Natural killer cell (primary cell): Measurements from ENCODE around the gene TAF7L. TPM values are rescaled to one million over a fixed set of nuclear protein-coding genes. Genes with fewer than 3 reads are reported as not detected.

ENCODE experiments used
- ATAC-seq, 3 donors: fragments of 150-1000 bp in 2 of 3; fragments of 200-7000 bp in 1 of 3; cut with Tn5 transposase; 1 replicate in 1 of 3; 2 replicates in 2 of 3; pipeline ENCODE4 v1.10.0; 2021; ENCODE audit warnings: mild to moderate bottlenecking in 2 of 3, moderate library complexity in 2 of 3
- DNase-seq, 2 donors: peaks; one replicate each; pipeline versions ENCODE4 v3.0.0 to v3.0.0-alpha.2; 2013 to 2021; ENCODE audit warnings: mixed read lengths in 1 of 2
- H3K27ac ChIP-seq: one replicate; pipeline ENCODE4 v1.5.1; 2013; ENCODE audit warnings: mild to moderate bottlenecking, low read length
- H3K27me3 ChIP-seq: one replicate; pipeline ENCODE4 v1.6.1; 2013; ENCODE audit warnings: low read length; ENCODE audit not compliant: control insufficient read depth, insufficient read depth
- H3K36me3 ChIP-seq: one replicate; pipeline ENCODE4 v1.6.1; 2013; ENCODE audit warnings: low read length; ENCODE audit not compliant: control insufficient read depth, insufficient read depth
- H3K4me1 ChIP-seq: one replicate; pipeline ENCODE4 v1.6.1; 2013; ENCODE audit warnings: low read length; ENCODE audit not compliant: control insufficient read depth, insufficient read depth
- H3K4me3 ChIP-seq: one replicate; pipeline ENCODE4 v1.5.1; 2013; ENCODE audit warnings: low read length
- H3K9me3 ChIP-seq: one replicate; pipeline ENCODE4 v1.6.1; 2013; ENCODE audit warnings: low read length; ENCODE audit not compliant: control insufficient read depth, insufficient read depth
- H3K27ac Mint-ChIP-seq, 2 donors: one replicate each; pipeline ENCODE4 v1.8.0; 2022; ENCODE audit warnings: mild to moderate bottlenecking in 2 of 2, mixed read lengths in 2 of 2, moderate library complexity in 1 of 2
- H3K27me3 Mint-ChIP-seq, 2 donors: one replicate each; pipeline ENCODE4 v1.8.0; 2022; ENCODE audit warnings: low read depth in 2 of 2, mixed read lengths in 2 of 2
- H3K36me3 Mint-ChIP-seq: one replicate; pipeline ENCODE4 v1.8.0; 2022; ENCODE audit warnings: mixed read lengths
- H3K4me1 Mint-ChIP-seq, 2 donors: one replicate each; pipeline ENCODE4 v1.8.0; 2022; ENCODE audit warnings: mixed read lengths in 2 of 2
- H3K4me3 Mint-ChIP-seq: one replicate; pipeline ENCODE4 v1.8.0; 2022; ENCODE audit warnings: mild to moderate bottlenecking, moderate library complexity, mixed read lengths
- H3K9me3 Mint-ChIP-seq, 2 donors: one replicate each; pipeline ENCODE4 v1.8.0; 2022; ENCODE audit warnings: mixed read lengths in 2 of 2
- WGBS: methylation state at CpG from one replicate; pipeline ENCODE4 v1.1.7; 2013; ENCODE audit warnings: missing lambda C conversion rate; ENCODE audit not compliant: insufficient coverage; 5-methylcytosine and 5-hydroxymethylcytosine counted together
- intact Hi-C: fragments of 100-400 bp; cut with micrococcal nuclease; formaldehyde crosslinking; loops from one replicate; pipeline ENCODE4 v1.14.2; 2022
- total RNA-seq, 4 donors: library from RNA; stranded (reverse); fragments of 120-200 nt in 1 of 4; gene quantifications; one replicate each; pipeline versions ENCODE4 v1.2.3 to v1.2.4, GENCODE V29; 2013 to 2022
- TF ChIP-seq, protein P1 (sequence below): fragments of 200-600 bp; IDR thresholded peaks from one replicate; pipeline ENCODE4 v1.8.0; 2022; ENCODE audit warnings: antibody characterized with exemption

Gene TAF7L
- total RNA-seq, 3 donors from 2014 or later (not counting 1 experiment from before 2014, with no cell fraction given): not detected

DNA sequence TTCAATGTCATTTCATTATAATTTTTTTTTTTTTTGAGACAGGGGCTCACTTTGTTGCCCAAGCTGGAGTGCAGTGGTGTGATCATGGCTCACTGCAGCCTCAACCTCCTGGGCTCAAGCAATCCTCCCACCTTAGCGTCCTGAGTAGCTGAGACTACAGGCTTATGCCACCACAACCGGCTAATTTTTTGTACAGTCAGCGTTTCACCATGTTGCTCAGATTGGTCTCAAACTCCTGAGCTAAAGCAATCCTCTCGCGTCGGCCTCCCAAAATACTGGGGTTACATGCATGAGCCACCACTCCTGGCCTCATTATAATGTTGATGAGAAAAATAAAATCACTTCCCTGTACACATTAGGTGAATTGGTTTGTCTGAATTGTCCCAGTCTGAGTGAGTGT lies 16.9 kb downstream of the TAF7L start:
- Histone ChIP-seq H3K27ac (no peak overlapping the region), H3K36me3 (no peaks in the 10 kb centered on the region), H3K4me3 (no peak overlapping the region), H3K9me3 (no peaks in the 10 kb centered on the region), H3K4me1 (no peaks in the 10 kb centered on the region), H3K27me3 (no peaks in the 10 kb centered on the region)
- no peaks in the 10 kb centered on the region for H3K4me1 Mint-ChIP-seq
- no peaks in the 10 kb centered on the region for H3K9me3 Mint-ChIP-seq
- TF ChIP-seq, protein P1, sequence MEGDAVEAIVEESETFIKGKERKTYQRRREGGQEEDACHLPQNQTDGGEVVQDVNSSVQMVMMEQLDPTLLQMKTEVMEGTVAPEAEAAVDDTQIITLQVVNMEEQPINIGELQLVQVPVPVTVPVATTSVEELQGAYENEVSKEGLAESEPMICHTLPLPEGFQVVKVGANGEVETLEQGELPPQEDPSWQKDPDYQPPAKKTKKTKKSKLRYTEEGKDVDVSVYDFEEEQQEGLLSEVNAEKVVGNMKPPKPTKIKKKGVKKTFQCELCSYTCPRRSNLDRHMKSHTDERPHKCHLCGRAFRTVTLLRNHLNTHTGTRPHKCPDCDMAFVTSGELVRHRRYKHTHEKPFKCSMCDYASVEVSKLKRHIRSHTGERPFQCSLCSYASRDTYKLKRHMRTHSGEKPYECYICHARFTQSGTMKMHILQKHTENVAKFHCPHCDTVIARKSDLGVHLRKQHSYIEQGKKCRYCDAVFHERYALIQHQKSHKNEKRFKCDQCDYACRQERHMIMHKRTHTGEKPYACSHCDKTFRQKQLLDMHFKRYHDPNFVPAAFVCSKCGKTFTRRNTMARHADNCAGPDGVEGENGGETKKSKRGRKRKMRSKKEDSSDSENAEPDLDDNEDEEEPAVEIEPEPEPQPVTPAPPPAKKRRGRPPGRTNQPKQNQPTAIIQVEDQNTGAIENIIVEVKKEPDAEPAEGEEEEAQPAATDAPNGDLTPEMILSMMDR: no peak
- peaks cover 0 to 7% of the 10 kb centered on the region in 2 donors for H3K27me3 Mint-ChIP-seq
- DNase-seq (no peak), ATAC-seq (no peak)
- no peaks in the 10 kb centered on the region for H3K36me3 Mint-ChIP-seq
- 98% methylated on average over 5 of the region's 6 CpGs for WGBS
- H3K27ac Mint-ChIP-seq: no peak overlapping the region
- intact Hi-C loops: no loop called here
- H3K4me3 Mint-ChIP-seq: no peak overlapping the region

DNA sequence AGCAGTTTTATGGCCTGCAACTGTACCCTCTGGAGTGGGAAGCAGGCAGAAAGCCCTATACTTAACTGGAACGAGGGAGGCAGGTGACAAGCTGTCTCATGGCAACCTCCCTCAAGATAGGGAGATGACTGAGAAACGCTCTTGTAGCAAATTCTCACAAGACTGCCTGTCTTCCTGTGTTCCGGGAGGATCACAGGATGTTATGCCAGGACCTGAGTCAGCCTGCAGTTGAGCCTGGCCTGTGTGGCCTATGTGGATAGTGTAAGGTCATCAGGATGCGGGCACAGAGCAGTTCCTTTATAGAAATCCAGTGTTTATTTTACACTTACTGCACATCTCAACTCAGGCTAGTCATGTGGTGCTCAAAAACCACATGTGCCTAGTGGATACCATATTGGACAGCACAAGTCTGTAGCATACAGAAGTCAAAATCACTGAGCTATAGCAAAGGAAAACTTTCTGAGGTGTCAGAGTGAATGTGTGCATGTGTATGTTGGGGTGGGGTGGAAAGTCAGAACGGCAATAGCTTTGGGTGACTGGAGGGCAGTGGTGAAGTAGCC lies 25.2 kb downstream of the TAF7L start:
- intact Hi-C loops: no loop called here
- no peaks in the 10 kb centered on the region for H3K4me1 Mint-ChIP-seq
- ATAC-seq (no peak), DNase-seq (no peak)
- no peaks in the 10 kb centered on the region for H3K27me3 ChIP-seq
- no peaks in the 10 kb centered on the region for H3K36me3 Mint-ChIP-seq
- H3K27me3 Mint-ChIP-seq: peaks cover 0 to 12% of the 10 kb centered on the region in 2 donors
- no peaks in the 10 kb centered on the region for H3K36me3 ChIP-seq
- H3K4me3 Mint-ChIP-seq: no peak overlapping the region
- TF ChIP-seq, protein P1: no peak
- no peak overlapping the region for H3K27ac ChIP-seq
- WGBS: 88% methylated on average over 4 of the region's 5 CpGs
- H3K9me3 Mint-ChIP-seq: no peaks in the 10 kb centered on the region
- no peaks in the 10 kb centered on the region for H3K9me3 ChIP-seq
- H3K4me3 ChIP-seq: no peak overlapping the region
- H3K4me1 ChIP-seq: no peaks in the 10 kb centered on the region
- H3K27ac Mint-ChIP-seq: no peak overlapping the region

DNA sequence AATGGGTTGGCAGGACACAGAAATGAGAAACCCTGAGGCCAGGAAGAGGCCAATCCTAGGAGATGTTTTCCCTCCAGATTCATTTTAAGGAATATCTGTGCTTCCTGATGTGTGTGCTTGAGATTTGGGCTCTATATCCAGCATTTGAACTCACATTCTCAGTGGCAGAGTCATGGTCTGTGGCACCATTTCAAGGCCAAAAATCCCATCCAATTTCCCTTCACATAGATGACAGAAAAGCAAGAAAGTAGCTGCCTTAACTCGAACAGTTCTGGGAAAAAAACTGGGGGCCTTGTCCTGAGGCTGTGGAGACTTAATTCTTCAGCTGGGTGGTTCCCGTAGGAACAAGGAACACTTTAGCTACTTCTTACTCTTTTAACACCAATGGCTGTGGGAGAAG lies 27.4 kb downstream of the TAF7L start:
- no peak overlapping the region for H3K27ac Mint-ChIP-seq
- intact Hi-C loops: no loop called here
- H3K4me1 Mint-ChIP-seq: no peaks in the 10 kb centered on the region
- TF ChIP-seq, protein P1: no peak
- no peak overlapping the region for H3K4me3 Mint-ChIP-seq
- Histone ChIP-seq H3K27ac (no peak overlapping the region), H3K4me3 (no peak overlapping the region), H3K36me3 (no peaks in the 10 kb centered on the region), H3K27me3 (no peaks in the 10 kb centered on the region), H3K9me3 (no peaks in the 10 kb centered on the region), H3K4me1 (no peaks in the 10 kb centered on the region)
- H3K9me3 Mint-ChIP-seq: no peaks in the 10 kb centered on the region
- no peak for ATAC-seq
- H3K36me3 Mint-ChIP-seq: no peaks in the 10 kb centered on the region
- H3K27me3 Mint-ChIP-seq: peaks cover 0 to 6% of the 10 kb centered on the region in 2 donors
- 67% methylated on average over 1 of the region's 2 CpGs for WGBS
- DNase-seq: no peak

DNA sequence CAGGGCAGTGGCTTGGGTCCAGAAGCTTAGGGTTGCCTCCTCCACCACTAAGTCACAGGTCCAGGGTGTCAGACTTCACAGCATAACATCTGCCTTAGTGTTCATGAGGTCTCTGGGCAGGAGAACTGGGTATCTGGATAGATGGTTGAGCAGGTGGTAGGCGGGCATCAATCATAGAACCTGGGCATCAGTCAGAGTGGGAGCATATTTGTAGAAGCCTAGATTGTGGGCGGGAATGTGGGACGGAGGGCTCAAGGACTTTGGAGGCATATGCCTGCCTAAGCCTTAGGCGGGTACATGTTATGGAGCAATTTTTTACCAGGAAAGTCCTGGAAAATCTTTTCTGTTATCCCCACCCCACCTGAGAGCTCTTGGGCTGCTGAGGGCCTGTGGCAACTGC lies 28.5 kb downstream of the TAF7L start:
- TF ChIP-seq, protein P1: no peak
- H3K4me3 ChIP-seq: no peak overlapping the region
- 98% methylated on average over 3 of the region's 4 CpGs for WGBS

More for the DNA sequence above, 28.5 kb downstream of the TAF7L start:
- no peaks in the 10 kb centered on the region for H3K36me3 Mint-ChIP-seq
- peaks cover 2 to 3% of the 10 kb centered on the region in 2 donors for H3K4me1 Mint-ChIP-seq
- no peak for ATAC-seq
- no peak overlapping the region for H3K27ac Mint-ChIP-seq
- DNase-seq: no peak
- no peaks in the 10 kb centered on the region for H3K27me3 Mint-ChIP-seq
- H3K9me3 Mint-ChIP-seq: no peaks in the 10 kb centered on the region
- intact Hi-C loops: no loop called here
- no peaks in the 10 kb centered on the region for H3K27me3 ChIP-seq
- peaks cover 5% of the 10 kb centered on the region for H3K4me1 ChIP-seq
- H3K4me3 Mint-ChIP-seq: no peak overlapping the region
- no peaks in the 10 kb centered on the region for H3K9me3 ChIP-seq
- H3K36me3 ChIP-seq: no peaks in the 10 kb centered on the region
- no peak overlapping the region for H3K27ac ChIP-seq
